ENCODE measurements around the gene WDR82. TPM values are rescaled to one million over a fixed set of nuclear protein-coding genes. Genes with fewer than 3 reads are reported as not detected.

The WDR82 gene
- total RNA-seq, 6 donors from 2014 or later = 23.0 to 63.6 (median 46.8) TPM

GRCh38 chr3:52237006-52237656 is 41.3 kb downstream of the WDR82 start:
- Histone ChIP-seq H3K4me1 (peaks cover 30 to 57% (median 42%) of the 10 kb centered on the region in 4 donors), H3K4me3 (peak overlapping the region in 2 of 4 donors; percentile 85 to 99), H3K9me3 (no peaks in the 10 kb centered on the region), H3K27me3 (no peaks in the 10 kb centered on the region), H3K36me3 (peaks cover 0 to 27% (median 19%) of the 10 kb centered on the region in 4 donors), H3K27ac (peak overlapping the region; percentile 79 to 95 (median 92))
- ATAC-seq (ENCODE audit: low FRiP score in 2 of 2) (no peak), DNase-seq (peak in 1 of 2 donors; percentile 20)
- 80 to 89% methylated on average over 5 to 6 of the region's 6 CpGs for WGBS, 2 donors
- TF ChIP-seq POLR2AphosphoS5 (IDR thresholded peaks at IDR 0.05) = no peak
- no peak for TF ChIP-seq EP300 (IDR thresholded peaks at IDR 0.05)

- ATAC-seq (ENCODE audit: low FRiP score in 2 of 2) (no peak), DNase-seq (peak in 1 of 2 donors; percentile 20)
- Histone ChIP-seq H3K27me3 (no peaks in the 10 kb centered on the region), H3K27ac (peak overlapping the region in 3 of 4 donors; percentile 92 to 95 (median 92)), H3K9me3 (no peaks in the 10 kb centered on the region), H3K4me1 (peaks cover 30 to 62% (median 47%) of the 10 kb centered on the region in 4 donors), H3K4me3 (no peak overlapping the region), H3K36me3 (peaks cover 0 to 33% (median 23%) of the 10 kb centered on the region in 4 donors)
- TF ChIP-seq POLR2AphosphoS5 (IDR thresholded peaks at IDR 0.05) (no peak), CTCF (IDR thresholded peaks at IDR 0.05) (peak in 1 of 6 experiments; percentile 15), EP300 (IDR thresholded peaks at IDR 0.05) (no peak), POLR2A (IDR thresholded peaks at IDR 0.05) (no peak)
- WGBS, 2 donors = 79 to 82% methylated on average over 4 to 5 of the region's 5 CpGs
Measured at GRCh38 chr3:52236424-52236886, 42.0 kb downstream of the WDR82 start.

GRCh38 chr3:52234516-52235447 is 43.7 kb downstream of the WDR82 start:
- Histone ChIP-seq H3K4me1 (peaks cover 23 to 51% (median 36%) of the 10 kb centered on the region in 4 donors), H3K27me3 (no peaks in the 10 kb centered on the region), H3K36me3 (peaks cover 14 to 50% (median 40%) of the 10 kb centered on the region in 4 donors), H3K9me3 (no peaks in the 10 kb centered on the region), H3K4me3 (no peak overlapping the region), H3K27ac (no peak overlapping the region)
- WGBS, 2 donors = 88 to 93% methylated on average over 13 to 14 of the region's 15 CpGs
- peak in 1 of 2 donors; percentile 20 for DNase-seq
- TF ChIP-seq POLR2A (IDR thresholded peaks at IDR 0.05) = no peak
- TF ChIP-seq POLR2AphosphoS5 (IDR thresholded peaks at IDR 0.05) = no peak
- no peak for TF ChIP-seq EP300 (IDR thresholded peaks at IDR 0.05)
- TF ChIP-seq CTCF (IDR thresholded peaks at IDR 0.05) = no peak
- no peak for ATAC-seq (ENCODE audit: low FRiP score in 2 of 2)

- ATAC-seq (ENCODE audit: low FRiP score in 2 of 2) = no peak
- H3K27ac ChIP-seq = no peak overlapping the region
- H3K27me3 ChIP-seq = no peaks in the 10 kb centered on the region
- no peaks in the 10 kb centered on the region for H3K9me3 ChIP-seq
- TF ChIP-seq CTCF (IDR thresholded peaks at IDR 0.05) = no peak
- TF ChIP-seq POLR2A (IDR thresholded peaks at IDR 0.05) = no peak
- TF ChIP-seq EP300 (IDR thresholded peaks at IDR 0.05) = no peak
- no peak for TF ChIP-seq POLR2AphosphoS5 (IDR thresholded peaks at IDR 0.05)
- WGBS, 2 donors = 76 to 95% methylated on average over 3 of the region's 3 CpGs
- peak in 1 of 2 donors; percentile 19 for DNase-seq
- H3K36me3 ChIP-seq = peaks cover 21 to 58% (median 48%) of the 10 kb centered on the region in 4 donors
- H3K4me1 ChIP-seq = peaks cover 22 to 46% (median 33%) of the 10 kb centered on the region in 4 donors
- H3K4me3 ChIP-seq = no peak overlapping the region
Measured at GRCh38 chr3:52233968-52234367, 44.5 kb downstream of the WDR82 start.

GRCh38 chr3:52233108-52233591 is 45.3 kb downstream of the WDR82 start:
- TF ChIP-seq EP300 (IDR thresholded peaks at IDR 0.05) (no peak), CTCF (IDR thresholded peaks at IDR 0.05) (no peak), POLR2A (IDR thresholded peaks at IDR 0.05) (no peak), POLR2AphosphoS5 (IDR thresholded peaks at IDR 0.05) (no peak)
- WGBS, 2 donors = 92 to 93% methylated on average over 2 to 5 of the region's 5 CpGs
- peaks cover 21 to 66% (median 54%) of the 10 kb centered on the region in 4 donors for H3K36me3 ChIP-seq
- H3K9me3 ChIP-seq = no peaks in the 10 kb centered on the region
- no peaks in the 10 kb centered on the region for H3K27me3 ChIP-seq
- H3K27ac ChIP-seq = no peak overlapping the region
- H3K4me1 ChIP-seq = peaks cover 19 to 40% (median 30%) of the 10 kb centered on the region in 4 donors
- peak in 1 of 2 donors; percentile 15 for DNase-seq
- H3K4me3 ChIP-seq = no peak overlapping the region
- ATAC-seq (ENCODE audit: low FRiP score in 2 of 2) = no peak

Measured in upper lobe of left lung (tissue), 6 donors.